Kasumi-1 (cell line): Measurements from ENCODE around the gene PIMREG.

Source experiments
- DNase-seq, 2 experiments: peaks; one replicate each; lab custom pipeline; 2025; lab: John Stamatoyannopoulos, UW

Gene PIMREG

DNA sequence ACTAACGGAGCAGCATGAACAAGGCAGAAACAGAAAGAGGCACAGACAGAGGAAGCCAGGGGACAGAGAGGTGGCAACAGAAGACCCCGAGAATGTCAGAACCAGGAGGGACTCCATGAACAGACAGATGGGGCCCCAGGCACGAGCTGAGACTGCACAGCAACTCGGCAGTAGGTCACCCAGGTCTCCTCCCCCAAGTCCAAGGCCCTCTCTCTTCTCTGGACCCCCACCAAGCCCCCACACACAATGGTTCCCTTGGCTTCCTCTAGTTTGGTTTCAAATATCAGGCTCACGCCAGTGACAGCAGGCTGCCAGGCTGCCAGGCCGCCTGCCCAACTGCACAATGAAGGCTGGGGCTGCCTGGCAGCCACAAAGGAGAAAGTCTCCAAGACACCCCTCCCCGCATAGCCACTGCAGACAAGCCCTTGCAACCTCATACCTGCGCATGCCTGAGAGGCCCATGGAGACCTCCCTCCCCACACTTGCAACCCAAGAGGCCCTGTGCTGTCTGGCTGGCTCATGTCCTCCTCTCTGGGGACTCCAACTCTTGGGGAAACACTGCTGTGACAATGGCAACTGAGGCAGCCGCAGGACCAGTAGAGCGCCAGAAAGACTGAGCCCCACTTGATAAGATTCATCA is 54.8 kb downstream of the PIMREG start:
- no peak for DNase-seq
